NOMO-1 treated with dmso at 0.1 percent for 144 hours (cell line): Measurements from ENCODE around the gene CBFA2T3.

ENCODE experiments used
- DNase-seq: peaks from one replicate; lab custom pipeline; 2025; ENCODE audit not compliant: unreplicated experiment; lab: John Stamatoyannopoulos, UW

CBFA2T3 gene

DNA sequence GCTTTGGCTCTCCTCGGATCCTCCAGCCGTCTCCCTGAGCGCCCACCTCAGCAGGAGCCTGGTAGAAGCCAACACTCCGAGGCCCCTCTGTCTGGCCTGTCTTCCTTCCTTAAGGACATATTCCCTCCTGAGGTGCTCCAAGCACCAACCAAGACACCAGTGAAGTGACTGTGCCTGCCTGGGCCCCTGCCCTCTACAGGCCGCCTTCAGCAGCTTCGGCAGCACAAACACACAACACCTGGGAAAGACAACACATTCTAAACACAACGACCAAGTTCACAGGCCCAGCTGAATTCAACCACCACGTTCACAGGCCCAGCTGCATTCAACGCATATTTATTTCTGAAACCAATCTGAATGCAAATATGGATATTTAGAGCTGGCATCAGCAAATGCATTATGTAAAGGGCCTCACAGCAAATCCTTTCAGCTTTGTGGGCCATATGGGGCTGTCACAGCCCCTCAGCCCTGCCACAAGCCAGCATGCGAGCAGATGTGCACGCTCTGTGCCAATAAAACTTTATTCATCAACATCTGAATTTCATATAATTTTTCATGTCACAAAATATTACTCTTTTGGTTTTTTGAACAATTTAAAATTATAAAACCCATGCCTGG is 132.5 kb downstream of the CBFA2T3 start:
- no peak for DNase-seq

DNA sequence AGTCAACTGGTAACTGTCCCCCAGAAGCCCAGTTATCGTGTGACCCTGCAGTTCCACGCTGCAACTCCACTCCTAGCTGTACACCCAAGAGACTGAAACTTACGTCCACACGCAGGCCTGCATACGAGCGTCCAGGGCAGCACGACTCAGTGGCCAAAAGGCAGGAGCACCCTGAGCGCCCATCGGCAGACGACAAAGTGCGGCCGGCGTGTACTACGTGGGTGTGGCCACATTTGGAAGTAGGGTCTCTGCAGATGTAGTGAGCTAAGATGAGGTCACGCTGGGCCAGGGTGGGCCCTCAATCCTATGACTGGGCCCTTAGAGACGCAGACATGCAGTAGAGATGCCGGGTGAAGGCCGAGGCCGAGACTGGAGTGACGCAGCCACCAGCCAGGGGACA is 133.8 kb downstream of the CBFA2T3 start:
- no peak for DNase-seq

DNA sequence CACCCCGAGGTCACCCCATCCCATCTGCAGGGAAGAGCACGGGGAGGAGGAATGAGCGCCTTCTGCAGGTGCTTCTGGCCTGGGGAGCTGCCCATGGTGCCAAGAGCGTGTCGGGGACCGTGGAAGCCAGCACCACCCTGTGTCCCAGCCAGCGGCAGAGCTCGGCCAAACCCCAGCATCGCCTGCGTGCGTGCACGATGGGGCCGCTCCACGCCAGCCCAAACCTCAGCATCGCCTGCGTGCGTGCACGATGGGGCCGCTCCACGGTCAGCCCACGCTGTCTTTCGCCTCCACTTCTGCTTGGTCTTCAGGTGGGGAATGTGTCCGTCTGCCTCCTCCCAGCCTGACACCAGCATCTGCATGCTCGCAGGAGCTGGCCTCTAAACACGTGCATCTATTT is 134.2 kb downstream of the CBFA2T3 start:
- no peak for DNase-seq

DNA sequence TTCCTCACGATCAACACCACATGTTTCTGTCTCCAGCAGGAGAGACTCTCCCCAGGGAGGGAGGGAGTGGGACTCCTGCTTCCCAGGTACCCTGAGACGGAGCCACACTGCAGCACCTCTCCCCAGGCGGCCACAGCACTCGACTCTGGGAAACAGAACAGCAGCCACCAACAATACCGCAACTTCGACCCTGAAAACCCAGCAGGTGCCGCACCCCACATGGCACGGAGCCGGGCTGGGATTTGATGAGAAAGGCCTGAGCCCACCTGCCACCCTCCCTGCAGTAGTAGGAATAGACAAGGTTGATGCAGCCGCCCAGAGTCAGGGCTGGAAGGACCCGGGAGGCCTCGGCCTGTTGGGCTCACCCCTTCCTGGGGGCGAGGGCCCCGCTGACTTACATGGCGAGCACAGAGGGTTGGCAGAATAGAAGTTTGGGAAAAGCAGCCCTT is 134.7 kb downstream of the CBFA2T3 start:
- no peak for DNase-seq

DNA sequence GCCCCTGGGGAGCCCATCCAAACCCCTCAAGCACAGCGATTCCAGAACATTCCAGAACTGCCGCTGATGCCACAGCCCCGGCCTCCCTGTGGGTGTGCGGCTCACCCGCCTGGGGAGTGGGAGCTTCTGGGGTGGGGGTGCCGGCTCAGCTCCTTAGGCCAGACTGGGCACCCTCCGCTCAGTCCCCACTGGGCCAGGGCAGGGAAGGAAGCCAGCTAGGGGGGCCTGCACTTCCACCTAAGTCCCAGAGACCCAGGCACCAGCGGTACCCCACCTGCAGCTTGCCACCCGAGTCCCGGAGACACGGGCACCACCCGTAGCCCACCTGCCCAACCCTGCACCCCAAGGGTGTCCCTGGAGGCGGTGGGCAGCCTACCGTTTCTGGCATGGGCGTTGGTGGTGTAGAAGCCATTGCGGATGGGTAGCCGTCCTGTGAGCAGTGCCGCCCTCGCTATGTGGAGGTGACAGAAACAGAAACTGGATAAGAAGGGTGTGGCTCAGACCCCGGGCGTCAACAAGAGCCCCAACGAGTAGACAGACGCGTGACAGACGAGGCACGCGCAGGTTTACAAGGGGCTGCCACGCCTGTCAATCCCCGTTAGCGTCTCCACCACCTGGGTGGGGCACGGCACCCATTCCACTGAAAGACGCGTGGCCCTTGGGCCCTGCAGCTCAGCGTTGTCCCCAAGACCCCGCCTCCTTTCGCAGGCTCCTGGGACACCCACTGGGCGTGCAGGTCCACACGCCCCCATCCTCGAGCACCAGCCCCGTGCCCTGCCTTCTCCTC is 135.3 kb downstream of the CBFA2T3 start:
- no peak for DNase-seq

DNA sequence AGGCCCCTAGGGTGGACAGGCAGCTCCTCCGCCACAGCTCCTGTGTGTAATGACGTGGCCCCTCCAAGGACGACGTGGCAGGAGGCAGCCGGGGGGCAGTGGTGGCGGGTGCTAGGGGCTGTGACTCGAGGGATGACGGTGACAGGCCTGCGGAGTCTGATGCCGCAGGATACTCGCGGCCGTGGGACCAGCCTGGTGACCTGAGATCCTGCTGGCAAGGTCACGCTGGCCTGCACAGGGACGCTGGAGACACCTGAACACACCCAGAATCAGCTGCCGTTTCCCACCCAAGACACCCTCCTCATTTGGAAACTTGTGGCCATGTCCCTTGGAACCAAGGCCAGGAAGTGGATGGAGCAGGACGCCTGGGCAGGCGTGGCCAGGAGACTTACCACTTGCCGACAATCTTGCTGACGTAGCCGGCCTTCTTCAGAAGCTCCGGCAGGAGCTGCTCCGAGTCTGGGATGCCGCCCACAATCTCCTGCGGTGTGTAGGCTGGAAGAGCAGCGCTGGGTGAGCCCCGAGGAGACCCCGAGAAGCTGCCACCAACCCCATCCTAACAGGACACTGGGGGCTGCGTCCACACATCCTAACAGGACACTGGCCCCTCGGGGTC is 136.3 kb downstream of the CBFA2T3 start:
- DNase-seq, result no peak

DNA sequence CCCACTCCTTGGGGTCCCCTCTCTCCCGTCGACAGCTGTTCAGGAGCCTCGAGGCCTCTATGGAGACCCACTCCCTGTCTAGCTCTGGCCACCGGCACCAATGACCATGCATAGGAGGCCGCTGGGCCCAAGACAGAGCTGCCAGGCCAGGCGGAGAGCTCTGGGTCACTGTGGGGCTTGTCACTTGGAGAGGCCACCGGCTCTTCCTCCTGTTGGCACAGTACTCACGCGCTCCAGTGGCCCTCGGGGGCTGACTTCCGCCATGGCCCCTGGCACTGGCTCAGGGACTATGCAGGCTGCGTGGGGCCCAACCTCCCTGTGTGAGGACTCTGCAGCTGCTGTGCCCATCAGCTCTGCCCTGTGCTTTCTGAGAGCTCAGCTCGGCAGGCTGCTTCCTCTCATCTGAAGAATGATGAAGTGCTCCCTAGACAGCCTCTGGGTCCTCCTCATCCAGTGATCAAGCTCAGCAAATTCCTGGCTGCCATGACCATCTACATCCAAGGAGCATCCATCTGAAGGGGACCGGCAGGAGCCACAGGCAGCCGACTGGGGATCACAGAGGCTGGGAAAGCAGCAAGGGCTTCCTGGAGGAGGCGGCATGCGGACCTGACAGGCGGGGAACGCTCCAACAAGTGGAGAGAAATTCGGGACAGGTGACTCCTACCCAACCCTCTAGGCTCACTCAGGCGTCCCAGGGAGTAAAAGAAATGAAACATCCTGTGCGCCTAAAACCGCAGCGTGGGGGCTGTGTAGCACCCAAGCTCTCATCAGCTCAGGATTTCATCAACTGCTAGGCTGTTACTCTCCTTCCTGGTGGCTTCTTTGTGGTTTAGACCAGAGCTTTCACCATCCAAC is 137.0 kb downstream of the CBFA2T3 start:
- DNase-seq, result no peak

DNA sequence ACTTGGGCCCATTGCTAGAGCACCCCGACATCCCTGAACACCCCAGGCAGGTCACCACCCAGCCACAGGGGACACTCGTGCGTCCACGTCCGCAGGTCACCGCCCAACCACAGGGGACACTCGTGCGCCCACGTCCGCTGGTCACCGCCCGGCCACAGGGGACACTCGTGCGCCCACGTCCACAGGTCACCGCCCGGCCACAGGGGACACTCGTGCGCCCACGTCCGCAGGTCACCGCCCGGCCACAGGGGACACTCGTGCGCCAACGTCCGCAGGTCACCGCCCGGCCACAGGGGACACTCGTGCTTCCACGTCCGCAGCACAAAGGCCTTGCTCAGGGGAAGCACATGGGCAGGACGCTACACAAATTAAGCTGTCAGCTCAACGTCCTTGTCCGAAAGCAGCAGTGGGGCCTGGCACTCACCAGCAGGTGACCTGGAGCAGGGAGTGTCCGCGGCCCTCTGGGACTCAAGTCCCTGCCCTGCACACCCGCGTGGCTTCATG is 137.9 kb downstream of the CBFA2T3 start:
- no peak for DNase-seq

DNA sequence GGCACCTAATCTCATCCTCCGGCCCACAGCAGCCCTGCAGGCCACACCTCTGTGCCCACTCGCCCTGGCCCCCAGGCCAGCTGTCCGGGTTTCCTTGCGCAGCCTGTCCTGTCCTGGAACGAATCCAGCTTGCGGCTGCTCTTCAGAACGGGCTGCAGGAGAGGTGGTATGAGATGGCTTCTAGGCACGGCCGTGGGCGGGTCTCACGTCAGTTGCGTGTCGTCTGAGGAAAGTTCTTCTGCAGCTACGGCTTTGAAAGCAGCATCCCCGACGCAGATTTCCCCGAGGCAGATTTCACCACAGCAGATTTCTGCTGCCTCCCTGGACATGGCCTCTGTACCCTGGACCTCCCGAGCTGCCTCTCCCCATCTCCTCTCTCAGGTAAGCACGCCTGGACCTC is 138.4 kb downstream of the CBFA2T3 start:
- no peak for DNase-seq

DNA sequence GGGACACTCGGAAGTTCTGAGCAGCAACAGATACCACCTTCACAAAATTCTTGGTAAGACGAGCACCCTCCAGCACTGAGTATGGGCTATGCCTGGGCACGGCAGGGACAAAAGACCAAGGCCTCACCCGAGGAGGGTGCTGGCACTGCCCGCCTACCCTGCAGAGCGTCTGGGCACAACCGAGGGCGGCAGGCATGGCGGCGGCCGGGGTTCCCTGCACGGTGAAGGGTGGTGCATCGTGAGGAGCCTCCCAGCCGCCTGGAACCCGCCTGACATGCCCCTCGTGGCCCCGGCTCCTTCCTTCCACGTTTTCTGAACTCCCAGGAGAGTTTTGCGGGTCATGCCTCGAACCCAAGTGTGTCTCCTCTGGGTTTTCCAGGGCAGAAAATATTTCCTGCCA is 139.2 kb downstream of the CBFA2T3 start:
- DNase-seq, result no peak

DNA sequence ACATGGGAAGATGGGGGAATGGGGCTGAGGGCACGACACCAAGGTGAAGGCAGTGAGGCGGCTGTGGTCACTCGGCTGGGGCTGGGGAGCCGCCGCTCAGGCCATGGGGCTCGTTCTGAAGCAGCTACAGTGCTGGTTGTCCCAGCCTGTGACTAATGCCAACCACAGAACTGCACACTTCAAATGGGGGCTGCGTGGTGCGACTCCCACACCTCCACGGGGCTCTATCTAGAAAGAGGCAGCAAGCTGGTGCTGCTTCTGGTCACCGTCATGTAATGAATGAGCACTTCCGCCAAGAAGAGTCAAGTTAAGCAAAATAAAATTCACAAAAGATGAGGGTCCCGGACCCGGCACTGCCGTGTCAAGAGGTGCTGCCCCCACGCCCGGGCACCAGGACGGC is 140.2 kb downstream of the CBFA2T3 start:
- no peak for DNase-seq

DNA sequence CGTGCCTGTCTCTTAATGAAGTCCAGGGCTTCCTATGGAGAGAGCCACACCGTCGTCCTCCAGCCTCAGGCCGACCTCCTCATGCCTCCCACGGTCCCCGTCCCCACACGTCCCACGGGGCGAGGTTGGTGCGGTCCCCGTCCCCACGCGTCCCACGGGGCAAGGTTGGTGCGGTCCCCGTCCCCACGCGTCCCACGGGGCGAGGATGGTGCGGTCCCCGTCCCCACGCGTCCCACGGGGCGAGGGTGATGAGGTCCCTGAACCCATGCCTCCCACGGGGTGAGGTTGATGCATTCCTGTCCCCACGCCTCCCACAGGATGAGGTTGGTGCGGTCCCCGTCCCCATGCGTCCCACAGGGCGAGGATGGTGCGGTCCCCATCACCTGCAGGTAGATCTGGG is 141.2 kb downstream of the CBFA2T3 start:
- no peak for DNase-seq

DNA sequence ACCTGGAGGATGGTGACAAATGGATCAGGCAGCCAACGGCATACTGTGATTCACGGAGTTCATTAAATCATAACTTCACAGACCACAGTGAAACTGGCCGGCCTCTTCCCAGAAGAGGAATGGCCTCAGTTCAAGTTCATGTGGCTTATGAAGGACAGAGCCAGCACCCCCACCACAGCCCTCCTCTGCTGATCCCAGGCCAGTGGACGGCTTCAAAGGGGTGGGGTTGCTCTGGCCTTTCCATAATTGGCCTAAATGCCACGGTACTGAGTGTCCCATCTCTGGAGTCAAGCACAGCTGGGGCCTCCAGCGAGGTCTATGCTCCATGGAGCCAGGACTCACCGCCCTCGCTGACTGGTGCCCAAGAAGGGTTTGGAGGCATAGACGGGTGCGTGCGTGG is 141.6 kb downstream of the CBFA2T3 start:
- DNase-seq, result no peak

DNA sequence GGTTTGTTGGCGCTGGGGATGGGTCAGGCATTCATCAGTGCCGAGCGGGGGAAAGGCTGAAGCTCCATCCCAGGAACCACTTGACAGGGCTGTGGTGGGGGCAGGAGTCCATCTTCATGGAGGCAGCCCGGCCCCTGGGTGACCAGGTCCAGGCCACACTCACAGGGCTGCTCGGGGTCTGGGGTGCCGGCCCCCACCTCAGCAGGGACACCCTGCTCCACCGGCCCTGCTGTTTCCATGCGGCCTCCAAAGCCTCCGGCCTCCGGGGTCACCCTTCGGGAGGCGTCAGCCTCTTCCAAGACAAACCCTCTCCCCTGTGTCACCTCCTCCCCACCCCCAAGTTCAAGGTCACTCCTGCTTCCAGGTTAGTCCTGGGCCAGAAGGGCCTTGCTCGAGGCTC is 142.3 kb downstream of the CBFA2T3 start:
- no peak for DNase-seq

DNA sequence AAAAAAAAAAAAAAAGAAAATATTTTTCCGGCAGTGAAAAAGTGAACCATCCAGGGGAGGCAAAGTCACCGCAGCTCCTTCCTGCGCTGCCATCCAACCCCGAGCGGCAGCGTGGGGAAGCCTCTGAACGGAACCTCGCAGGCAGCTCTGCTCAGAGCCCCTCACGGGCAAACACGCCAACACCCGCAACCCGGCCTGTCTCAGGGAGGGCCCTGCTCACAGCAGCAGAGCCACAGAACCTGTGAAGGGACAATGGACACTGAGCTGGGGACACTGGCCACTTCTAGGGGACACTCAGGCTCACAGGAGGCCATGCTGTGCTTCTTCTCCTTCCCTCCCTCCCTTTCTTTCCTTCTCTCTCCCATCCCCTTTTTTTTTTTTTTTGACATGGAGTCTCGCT is 143.9 kb downstream of the CBFA2T3 start:
- DNase-seq, result no peak

DNA sequence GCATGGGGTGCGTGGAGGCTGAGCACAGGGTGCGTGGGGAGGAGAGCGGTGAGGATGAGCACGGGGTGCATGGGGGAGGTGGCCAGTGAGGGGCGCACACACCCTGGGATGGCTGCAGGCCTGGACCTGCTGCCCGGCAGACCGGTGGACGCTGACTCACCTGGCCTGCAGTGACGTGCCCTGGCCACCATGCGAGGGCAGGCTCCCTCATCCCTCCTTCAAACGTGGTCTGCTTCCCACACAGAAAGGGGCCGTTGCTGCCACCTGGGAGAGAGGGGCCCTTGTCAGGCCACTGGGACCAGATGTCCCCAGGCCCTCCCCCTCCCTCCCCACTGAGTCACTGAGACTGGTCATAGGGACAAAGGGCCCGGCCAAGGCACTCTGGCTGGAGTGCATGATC is 145.2 kb downstream of the CBFA2T3 start:
- no peak for DNase-seq

DNA sequence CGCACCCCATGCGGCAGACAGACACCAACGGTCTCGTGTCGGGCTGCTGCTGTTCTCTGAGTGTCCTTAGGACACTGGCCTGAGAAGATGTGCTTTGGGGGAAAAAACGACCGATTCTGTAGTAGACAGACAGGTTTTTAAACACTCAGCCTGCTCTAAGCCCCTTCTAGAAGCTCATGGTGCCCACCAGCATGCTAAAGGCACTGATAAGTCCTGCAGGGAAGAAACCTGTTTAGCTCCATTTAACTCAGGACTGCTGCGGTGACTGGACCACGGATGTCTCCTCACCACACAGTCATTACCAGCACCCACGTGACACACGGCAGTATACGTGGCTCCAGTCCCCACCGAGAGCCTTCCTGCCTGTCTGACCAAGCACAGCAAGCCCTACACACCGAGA is 146.2 kb downstream of the CBFA2T3 start:
- no peak for DNase-seq

DNA sequence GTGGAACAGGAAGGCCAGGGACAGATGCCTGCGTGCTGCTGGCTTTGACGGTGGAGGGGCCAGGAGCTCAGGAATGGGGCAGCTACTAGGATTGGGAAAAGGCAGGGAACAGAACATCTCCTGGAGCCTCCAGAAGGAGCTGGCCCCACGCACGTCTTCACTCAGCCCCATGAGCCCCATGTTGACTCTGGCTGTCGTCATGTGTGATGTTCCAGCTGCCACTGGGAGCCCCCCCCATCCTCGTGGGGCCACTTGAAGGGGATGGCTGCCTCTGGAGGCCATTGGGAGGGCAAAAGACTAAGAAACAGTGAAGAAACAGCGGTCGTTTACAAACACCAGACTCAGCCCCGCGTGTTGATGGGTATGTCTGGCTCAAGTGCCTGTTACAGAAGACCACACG is 146.7 kb downstream of the CBFA2T3 start:
- DNase-seq, result no peak

DNA sequence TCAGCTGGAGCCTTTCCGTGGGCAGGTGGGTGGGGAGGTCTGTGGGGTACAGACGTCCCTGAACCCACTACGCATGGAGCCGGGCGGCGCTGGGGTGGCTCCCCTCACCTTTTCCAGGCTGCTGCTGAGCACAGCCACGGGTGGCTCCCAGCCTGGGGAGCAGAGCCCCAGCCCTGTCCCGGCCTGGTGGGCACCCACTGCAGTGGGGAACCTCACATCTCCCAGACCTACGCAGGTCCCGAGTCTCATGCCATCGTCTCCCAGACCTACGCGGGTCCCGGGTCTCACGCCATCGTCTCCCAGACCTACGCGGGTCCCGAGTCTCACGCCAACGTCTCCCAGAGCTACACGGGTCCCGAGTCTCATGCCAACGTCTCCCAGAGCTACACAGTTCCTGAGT is 148.3 kb downstream of the CBFA2T3 start:
- no peak for DNase-seq

DNA sequence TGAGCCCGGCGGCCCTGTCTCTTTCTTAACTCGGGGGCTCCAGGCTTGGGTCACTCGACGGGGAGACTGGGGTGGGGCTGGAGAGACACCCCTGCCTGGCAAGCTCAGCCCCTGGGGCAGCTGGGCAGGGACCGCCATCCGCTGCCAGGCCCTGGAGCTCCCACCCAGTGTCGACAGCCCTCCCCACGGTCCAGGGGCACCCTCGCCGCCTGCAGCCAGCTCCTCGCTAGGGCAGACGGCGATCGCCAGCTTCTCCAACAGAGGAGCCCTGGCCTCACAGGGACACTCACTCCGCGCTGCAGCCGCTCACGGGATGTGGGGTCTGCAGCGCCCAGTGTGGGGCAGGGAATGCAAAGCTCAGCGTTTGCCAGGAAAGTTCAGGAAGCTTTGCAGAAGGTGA is 149.3 kb downstream of the CBFA2T3 start:
- no peak for DNase-seq
